ENCODE measurements around the gene GPC5. TPM values are rescaled to one million over a fixed set of nuclear protein-coding genes. Genes with fewer than 3 reads are reported as not detected.

GPC5 gene
- total RNA-seq: not detected

GRCh38 chr13:91398413-91399188, at the start of gene GPC5:
TSS of gene GPC5 (plus strand) at chr13:91398621.

Small RNAs within 50 kb of the gene (small RNA-seq; reads per million reads assigned to genes)
- gene AL356737.1 (0 reads per million in 2 donors), gene FABP5P4 (0 reads per million in 2 donors), gene MIR548AS (0 reads per million in 2 donors), gene RNU4ATAC3P (0 reads per million in 2 donors)

Other genes starting within 250 kb of the GPC5 start
- 1 to 10 TPM; 3.4 to 9.0 TPM for gene MIR17HG, start 50.9 kb upstream of the GPC5 start, total RNA-seq

Data from melanocyte of skin (primary cell).